ENCODE measurements around the gene PRAC1. TPM values are rescaled to one million over a fixed set of nuclear protein-coding genes. Genes with fewer than 3 reads are reported as not detected.

PRAC1 gene
- total and polyA plus RNA-seq, 11 donors = not detected

DNA sequence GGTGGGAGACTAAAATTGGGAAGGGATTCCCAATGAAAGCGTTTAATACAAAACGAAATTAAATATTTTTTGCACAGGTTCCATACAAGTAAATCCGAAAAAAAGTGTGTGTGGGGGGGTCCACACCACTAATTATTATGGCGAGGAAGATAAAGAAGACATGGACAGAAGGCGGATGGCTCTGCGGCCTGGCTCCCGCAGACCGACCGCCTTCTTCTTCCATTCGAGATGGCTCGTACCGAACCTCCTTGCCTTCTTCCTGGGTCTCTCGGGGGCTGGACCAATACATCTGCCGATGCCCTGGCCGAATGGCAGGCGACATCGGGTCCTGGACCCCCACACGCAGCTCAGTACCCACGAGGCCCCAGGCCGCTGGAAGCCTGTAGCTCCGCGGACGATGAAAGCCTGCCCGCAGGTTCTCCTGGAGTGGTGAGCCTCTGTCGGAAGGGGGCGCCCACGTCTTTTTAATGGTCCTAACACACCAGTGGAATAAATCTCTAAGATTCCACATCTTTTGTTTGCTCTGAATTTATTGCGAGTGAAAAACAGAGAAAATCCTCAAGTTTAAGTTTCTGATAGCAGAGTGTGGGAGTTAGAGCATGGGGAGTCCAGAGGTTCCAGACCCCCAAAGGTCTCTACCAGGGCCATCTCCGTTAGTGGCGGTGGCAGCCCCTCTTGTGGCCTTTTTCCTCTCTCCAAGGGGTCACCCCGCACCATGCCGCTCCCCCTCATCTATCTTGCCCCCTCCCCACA is 2.1 kb upstream of the PRAC1 start:
- WGBS, 4 donors = 7 to 9% (median 8%) methylated on average over 27 to 32 of the region's 32 CpGs
- peak; percentile 77 to 90 (median 83) for DNase-seq
- H3K4me3 ChIP-seq = no peak overlapping the region
- intact Hi-C loops (cut with DNase I) = loop anchor here (2.0 to 10.0 kb wide), 6 partner anchors 66 to 280 kb away; no protein-coding TSS in a partner anchor
- no peaks in the 10 kb centered on the region for H3K36me3 ChIP-seq
- TF ChIP-seq POLR2A (IDR thresholded peaks at IDR 0.05) = no peak
- TF ChIP-seq, protein P1, sequence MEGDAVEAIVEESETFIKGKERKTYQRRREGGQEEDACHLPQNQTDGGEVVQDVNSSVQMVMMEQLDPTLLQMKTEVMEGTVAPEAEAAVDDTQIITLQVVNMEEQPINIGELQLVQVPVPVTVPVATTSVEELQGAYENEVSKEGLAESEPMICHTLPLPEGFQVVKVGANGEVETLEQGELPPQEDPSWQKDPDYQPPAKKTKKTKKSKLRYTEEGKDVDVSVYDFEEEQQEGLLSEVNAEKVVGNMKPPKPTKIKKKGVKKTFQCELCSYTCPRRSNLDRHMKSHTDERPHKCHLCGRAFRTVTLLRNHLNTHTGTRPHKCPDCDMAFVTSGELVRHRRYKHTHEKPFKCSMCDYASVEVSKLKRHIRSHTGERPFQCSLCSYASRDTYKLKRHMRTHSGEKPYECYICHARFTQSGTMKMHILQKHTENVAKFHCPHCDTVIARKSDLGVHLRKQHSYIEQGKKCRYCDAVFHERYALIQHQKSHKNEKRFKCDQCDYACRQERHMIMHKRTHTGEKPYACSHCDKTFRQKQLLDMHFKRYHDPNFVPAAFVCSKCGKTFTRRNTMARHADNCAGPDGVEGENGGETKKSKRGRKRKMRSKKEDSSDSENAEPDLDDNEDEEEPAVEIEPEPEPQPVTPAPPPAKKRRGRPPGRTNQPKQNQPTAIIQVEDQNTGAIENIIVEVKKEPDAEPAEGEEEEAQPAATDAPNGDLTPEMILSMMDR (IDR thresholded peaks at IDR 0.05) = peak; percentile 44 to 82 (median 72)
- H3K4me1 ChIP-seq = peaks cover 0 to 40% (median 17%) of the 10 kb centered on the region in 12 donors
- H3K9me3 ChIP-seq = no peaks in the 10 kb centered on the region
- H3K27me3 ChIP-seq = peaks cover 78 to 100% (median 100%) of the 10 kb centered on the region in 9 donors
- ATAC-seq = peak; percentile 56 to 93 (median 85)
- H3K27ac ChIP-seq = no peak overlapping the region

DNA sequence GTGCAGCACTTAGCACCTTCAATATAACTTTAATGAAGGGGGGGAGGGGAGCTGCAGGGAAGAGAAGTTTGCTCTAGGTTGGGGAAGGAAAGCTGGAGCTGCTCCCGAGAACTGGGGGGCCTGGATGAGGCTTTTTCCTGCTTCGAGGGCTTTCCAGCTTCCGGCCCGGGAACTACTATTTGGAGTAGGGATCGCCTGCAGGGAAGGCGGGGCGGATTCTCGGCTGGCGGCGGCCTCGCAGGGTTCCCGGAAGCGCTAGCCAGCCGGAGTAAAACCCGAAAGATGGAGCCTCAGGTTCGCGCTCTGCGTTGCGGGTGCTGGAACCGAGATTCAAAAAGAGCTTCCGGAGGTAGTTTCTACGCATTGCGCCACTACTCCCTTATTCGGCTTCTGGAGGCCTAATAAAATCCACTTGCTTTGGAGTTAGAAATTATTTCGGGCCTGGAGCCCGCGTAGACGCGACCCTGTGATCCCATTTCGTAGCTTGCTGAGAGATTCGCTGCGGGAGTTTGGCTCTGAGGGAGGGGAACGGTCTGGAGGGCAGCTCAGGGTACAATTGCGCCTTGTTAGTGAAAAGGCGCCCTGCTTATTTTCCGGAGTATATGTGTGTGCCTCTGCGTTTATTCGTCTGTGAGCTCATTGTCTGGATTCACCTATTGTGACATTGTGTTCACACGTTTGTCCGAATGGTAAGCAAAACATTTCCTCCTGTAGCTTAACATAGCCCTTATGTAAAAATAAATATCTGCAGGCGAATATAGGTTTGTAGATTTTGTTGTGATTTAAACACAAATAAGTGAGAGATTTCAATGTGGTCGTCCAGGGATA is 1.3 kb upstream of the PRAC1 start:
- H3K9me3 ChIP-seq = no peaks in the 10 kb centered on the region
- TF ChIP-seq, protein P1 (IDR thresholded peaks at IDR 0.05) = no peak
- no peak for TF ChIP-seq POLR2A (IDR thresholded peaks at IDR 0.05)
- intact Hi-C loops (cut with DNase I) = loop anchor here in 9 of 10 donors (2.0 to 10.0 kb wide), 6 partner anchors 67 to 281 kb away; no protein-coding TSS in a partner anchor
- DNase-seq (no peak), ATAC-seq (no peak)
- peak overlapping the region in 1 of 12 donors; percentile 36 for H3K4me3 ChIP-seq
- no peaks in the 10 kb centered on the region for H3K36me3 ChIP-seq
- WGBS, 4 donors = 7 to 11% (median 10%) methylated on average over 32 to 42 of the region's 42 CpGs
- H3K27me3 ChIP-seq = peaks cover 79 to 100% (median 100%) of the 10 kb centered on the region in 9 donors
- no peak overlapping the region for H3K27ac ChIP-seq
- H3K4me1 ChIP-seq = peaks cover 0 to 40% (median 18%) of the 10 kb centered on the region in 12 donors

DNA sequence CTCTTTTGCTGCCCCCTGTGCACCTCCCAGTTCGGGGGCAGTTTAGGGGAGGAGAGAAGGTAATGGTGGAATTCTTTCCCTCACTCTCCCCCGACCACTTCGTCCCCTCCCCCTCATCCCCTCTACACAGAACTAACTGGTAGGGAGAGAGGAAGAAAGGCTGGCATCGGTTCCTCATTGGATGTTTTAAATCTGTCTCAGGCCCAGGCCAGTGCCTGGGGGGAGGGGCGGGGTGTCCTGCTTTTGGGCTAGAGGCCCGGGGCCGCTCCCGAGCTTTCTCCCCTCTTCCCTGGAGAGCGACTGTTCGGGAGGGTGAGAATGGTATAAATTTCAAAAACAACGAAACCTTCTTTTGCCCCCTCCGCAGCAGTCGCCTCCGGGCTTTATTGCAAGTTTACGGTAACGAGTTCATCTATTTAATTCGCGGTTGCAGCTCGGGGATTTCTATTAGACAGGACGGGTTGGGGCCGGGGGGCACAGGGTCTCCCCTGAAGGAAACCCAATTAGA is 651 bp upstream of the PRAC1 start, which contains the start of gene PRAC2:
TSS of gene PRAC2 (plus strand) at position 271 of the 508 bp plus-strand sequence. CDS start 1,226 bp downstream, outside the sequence.
- H3K9me3 ChIP-seq = no peaks in the 10 kb centered on the region
- H3K27me3 ChIP-seq = peaks cover 80 to 100% (median 100%) of the 10 kb centered on the region in 9 donors
- no peak within 1 kb of the TSS for H3K27ac ChIP-seq
- 2 to 5% (median 3%) methylated on average over 21 of the region's 21 CpGs for WGBS, 4 donors
- TF ChIP-seq, protein P1 (IDR thresholded peaks at IDR 0.05) = no peak
- TF ChIP-seq POLR2A (IDR thresholded peaks at IDR 0.05) = no peak
- intact Hi-C loops (cut with DNase I) = loop anchor here in 5 of 10 donors (5.0 to 10.0 kb wide), 4 partner anchors 69 to 282 kb away; no protein-coding TSS in a partner anchor
- H3K4me3 ChIP-seq = peak within 1 kb of the TSS in 1 of 12 donors; percentile 36
- H3K36me3 ChIP-seq = no peaks in the 10 kb centered on the region
- DNase-seq (no peak), ATAC-seq (no peak)
- H3K4me1 ChIP-seq = peaks cover 0 to 38% (median 13%) of the 10 kb centered on the region in 12 donors
